ENCODE measurements around the gene FSIP1. TPM values are rescaled to one million over a fixed set of nuclear protein-coding genes. Genes with fewer than 3 reads are reported as not detected.

Gene FSIP1
- total and polyA plus RNA-seq, 9 of the 15 experiments (the other 6 are each of a cell fraction or from before 2014, with no cell fraction given) = 0.07 to 0.51 (median 0.29) TPM

DNA sequence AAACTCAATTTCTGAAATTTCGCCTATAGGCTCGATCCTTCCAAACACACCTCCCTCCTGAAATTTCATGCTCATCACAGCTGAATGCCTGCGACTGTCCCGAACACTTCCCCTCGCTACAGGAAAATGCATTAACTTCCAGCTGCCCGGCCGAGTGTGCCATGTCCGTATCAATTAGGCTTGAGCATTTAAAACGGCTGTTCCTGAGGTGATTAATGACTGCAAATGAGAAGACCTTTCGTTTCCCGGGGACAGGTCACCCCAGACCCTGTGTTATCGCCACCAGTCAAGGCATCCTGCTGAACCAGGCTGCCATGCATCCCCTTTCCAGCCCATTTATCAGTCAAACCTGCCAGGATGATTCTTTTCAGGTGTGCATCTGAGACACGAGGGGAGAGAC lies 138.5 kb downstream of the FSIP1 start:
- Histone ChIP-seq H3K9me3 (replicated peaks; ENCODE audit: control insufficient read depth, insufficient read depth, low read depth, low read length) (no peaks in the 10 kb centered on the region), H3K4me3 (no peak overlapping the region), H3K4me2 (ENCODE audit: insufficient read depth, low read length) (no peak overlapping the region), H2AFZ (ENCODE audit: low read depth, low read length) (no peak overlapping the region), H3K79me2 (ENCODE audit: control insufficient read depth, insufficient read depth, low read length) (no peaks in the 10 kb centered on the region), H3K27me3 (ENCODE audit: control insufficient read depth in 2 of 2, insufficient read depth in 2 of 2, low read length in 2 of 2) (peaks cover 18 to 20% of the 10 kb centered on the region in 2 experiments), H3K36me3 (ENCODE audit: control insufficient read depth, insufficient read depth, low read length) (no peaks in the 10 kb centered on the region), H3K27ac (ENCODE audit: extremely low read depth, low read depth, low read length) (no peak overlapping the region), H3K4me1 (replicated peaks in 1 of 2; ENCODE audit: control insufficient read depth in 2 of 2, insufficient read depth in 2 of 2, low read length in 2 of 2) (peaks cover 0 to 6% of the 10 kb centered on the region in 2 experiments; a peak in 1 of 5 replicates), H4K20me1 (replicated peaks; ENCODE audit: control insufficient read depth, insufficient read depth, low read length) (no peaks in the 10 kb centered on the region), H3K9ac (ENCODE audit: insufficient read depth in 1 of 2, low read depth in 2 of 2, low read length in 2 of 2) (no peak overlapping the region), H3K9me1 (ENCODE audit: control insufficient read depth, insufficient read depth, low read length) (no peaks in the 10 kb centered on the region)
- DNase-seq (ENCODE audit: extremely low read depth in 1 of 4, low spot score in 3 of 4) = no peak
- in situ Hi-C loops (cut with MboI) = no loop called here
- POLR2A ChIA-PET = interaction anchor here (0.6 to 0.9 kb wide), 4 partner anchors 21 to 121 kb away, joined by 3 to 6 read pairs (median 4); no protein-coding TSS in a partner anchor
- BruUV-seq (replicated peaks) = no TSS peak
- intact Hi-C loops (cut with micrococcal nuclease) = no loop called here
- FAIRE-seq = no peak
- TF ChIP-seq CSDE1 (IDR thresholded peaks at IDR 0.05) = no peak
- TF ChIP-seq CXXC5 (CRISPR knock-in tag; IDR thresholded peaks at IDR 0.05) = no peak
- no peak for TF ChIP-seq GTF2A2 (tag; IDR thresholded peaks at IDR 0.05)
- WGBS (ENCODE audit: insufficient coverage, low coverage, missing lambda C conversion rate) = 3% methylated on average over 13 of the region's 13 CpGs
- ATAC-seq = no peak
- CTCF ChIA-PET (ENCODE audit: low intra/inter-chr PET ratio) = no interaction called here

DNA sequence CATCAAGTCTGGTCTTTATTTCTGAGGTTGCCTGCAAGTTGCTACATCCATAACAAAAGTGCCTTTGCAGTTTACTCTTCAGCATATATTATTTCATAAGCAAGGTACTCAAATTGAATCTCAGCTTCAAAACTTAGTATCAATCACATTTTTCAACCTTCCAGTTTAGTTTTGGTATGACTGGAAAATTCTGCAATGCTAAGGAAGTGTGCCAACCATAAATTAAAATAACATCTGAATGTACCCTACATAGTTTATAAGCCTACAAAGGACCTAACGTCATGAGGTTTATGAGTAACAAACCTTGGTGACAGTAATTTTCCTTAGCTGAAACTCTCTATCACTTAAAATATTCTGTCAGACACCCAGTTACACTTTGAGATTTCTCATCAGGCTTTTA lies 138.9 kb downstream of the FSIP1 start:
- DNase-seq (ENCODE audit: extremely low read depth in 1 of 4, low spot score in 3 of 4) (no peak), FAIRE-seq (no peak), ATAC-seq (no peak)
- ChIA-PET CTCF (ENCODE audit: low intra/inter-chr PET ratio) (no interaction called here), POLR2A (interaction anchor here (0.6 to 0.9 kb wide), 3 partner anchors 21 to 122 kb away, joined by 3 to 6 read pairs (median 4); no protein-coding TSS in a partner anchor)
- no peaks in the 10 kb centered on the region for H3K9me3 ChIP-seq (replicated peaks; ENCODE audit: control insufficient read depth, insufficient read depth, low read depth, low read length)
- no peak overlapping the region for H3K27ac ChIP-seq (ENCODE audit: extremely low read depth, low read depth, low read length)
- peaks cover 18 to 20% of the 10 kb centered on the region in 2 experiments for H3K27me3 ChIP-seq (ENCODE audit: control insufficient read depth in 2 of 2, insufficient read depth in 2 of 2, low read length in 2 of 2)
- no peak overlapping the region for H3K9ac ChIP-seq (ENCODE audit: insufficient read depth in 1 of 2, low read depth in 2 of 2, low read length in 2 of 2)
- H3K4me3 ChIP-seq = no peak overlapping the region
- intact Hi-C loops (cut with micrococcal nuclease) (no loop called here), in situ Hi-C loops (cut with MboI) (no loop called here)
- no peak overlapping the region for H3K4me2 ChIP-seq (ENCODE audit: insufficient read depth, low read length)
- H2AFZ ChIP-seq (ENCODE audit: low read depth, low read length) = no peak overlapping the region
- no TSS peak for BruUV-seq (replicated peaks)
- no peaks in the 10 kb centered on the region for H3K79me2 ChIP-seq (ENCODE audit: control insufficient read depth, insufficient read depth, low read length)
- H3K4me1 ChIP-seq (replicated peaks in 1 of 2; ENCODE audit: control insufficient read depth in 2 of 2, insufficient read depth in 2 of 2, low read length in 2 of 2) = peaks cover 0 to 6% of the 10 kb centered on the region in 2 experiments; a peak in 1 of 5 replicates
- no peaks in the 10 kb centered on the region for H3K36me3 ChIP-seq (ENCODE audit: control insufficient read depth, insufficient read depth, low read length)
- H3K9me1 ChIP-seq (ENCODE audit: control insufficient read depth, insufficient read depth, low read length) = no peaks in the 10 kb centered on the region
- no peaks in the 10 kb centered on the region for H4K20me1 ChIP-seq (replicated peaks; ENCODE audit: control insufficient read depth, insufficient read depth, low read length)
- 6% methylated on average over 1 of the region's 1 CpG for WGBS (ENCODE audit: insufficient coverage, low coverage, missing lambda C conversion rate)
- TF ChIP-seq MAFG (tag; conservative IDR thresholded peaks at IDR 0.05) (no peak), CBX2 (IDR thresholded peaks at IDR 0.05; ENCODE audit: insufficient read depth, low read length, poor library complexity, severe bottlenecking) (no peak), ZNF253 (CRISPR knock-in tag; conservative IDR thresholded peaks at IDR 0.05) (no peak), LEF1 (IDR thresholded peaks at IDR 0.05) (no peak), POLR3A (IDR thresholded peaks at IDR 0.05; ENCODE audit: borderline replicate concordance, extremely low read depth, insufficient read depth, insufficient read length) (no peak), ZNF311 (CRISPR knock-in tag; IDR thresholded peaks at IDR 0.05) (no peak), ZFP36 (IDR thresholded peaks at IDR 0.05; ENCODE audit: low read depth, low read length, partially characterized antibody) (no peak), ZNF224 (CRISPR knock-in tag; IDR thresholded peaks at IDR 0.05) (no peak)
- TF ChIP-seq, protein P1, sequence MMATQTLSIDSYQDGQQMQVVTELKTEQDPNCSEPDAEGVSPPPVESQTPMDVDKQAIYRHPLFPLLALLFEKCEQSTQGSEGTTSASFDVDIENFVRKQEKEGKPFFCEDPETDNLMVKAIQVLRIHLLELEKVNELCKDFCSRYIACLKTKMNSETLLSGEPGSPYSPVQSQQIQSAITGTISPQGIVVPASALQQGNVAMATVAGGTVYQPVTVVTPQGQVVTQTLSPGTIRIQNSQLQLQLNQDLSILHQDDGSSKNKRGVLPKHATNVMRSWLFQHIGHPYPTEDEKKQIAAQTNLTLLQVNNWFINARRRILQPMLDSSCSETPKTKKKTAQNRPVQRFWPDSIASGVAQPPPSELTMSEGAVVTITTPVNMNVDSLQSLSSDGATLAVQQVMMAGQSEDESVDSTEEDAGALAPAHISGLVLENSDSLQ (IDR thresholded peaks at IDR 0.05) = no peak

Data from K562 (cell line).